GM12875 (cell line): ENCODE results near the gene ZBTB46.
A peak's percentile ranks its signal among the peaks of the same experiment; 100 is the strongest.

Experiments
- H3K4me3 ChIP-seq: one replicate; pipeline ENCODE4 v1.5.1; 2011; ENCODE audit warnings: low read depth, low read length, control low read depth
- TF ChIP-seq, protein P1 (sequence below): IDR thresholded peaks from 2 replicates; pipeline ENCODE4 v1.5.1; 2011; ENCODE audit warnings: low read depth, mild to moderate bottlenecking, control low read depth, inconsistent platforms, low read length, moderate library complexity, borderline replicate concordance; ENCODE audit not compliant: insufficient read depth

Gene ZBTB46

DNA sequence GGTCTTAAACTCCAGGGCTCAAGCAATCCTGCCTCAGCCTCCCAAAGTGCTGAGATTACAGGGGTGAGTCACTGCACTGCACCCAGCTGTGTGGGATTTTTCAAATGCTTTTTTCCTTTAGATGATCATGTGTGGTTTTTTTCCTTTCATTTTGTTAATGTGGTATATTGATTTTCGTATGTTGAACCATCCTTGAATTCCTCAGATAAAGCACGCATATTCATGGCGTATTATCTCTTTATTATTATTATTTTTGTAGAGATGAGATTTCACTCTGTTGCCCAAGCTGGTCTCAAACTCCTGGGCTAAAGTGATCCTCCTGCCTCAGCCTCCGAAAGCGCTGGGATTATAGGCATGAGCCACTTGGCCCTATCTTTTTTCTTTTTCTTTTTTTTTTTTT lies 116.2 kb downstream of the ZBTB46 start:
- TF ChIP-seq, protein P1, sequence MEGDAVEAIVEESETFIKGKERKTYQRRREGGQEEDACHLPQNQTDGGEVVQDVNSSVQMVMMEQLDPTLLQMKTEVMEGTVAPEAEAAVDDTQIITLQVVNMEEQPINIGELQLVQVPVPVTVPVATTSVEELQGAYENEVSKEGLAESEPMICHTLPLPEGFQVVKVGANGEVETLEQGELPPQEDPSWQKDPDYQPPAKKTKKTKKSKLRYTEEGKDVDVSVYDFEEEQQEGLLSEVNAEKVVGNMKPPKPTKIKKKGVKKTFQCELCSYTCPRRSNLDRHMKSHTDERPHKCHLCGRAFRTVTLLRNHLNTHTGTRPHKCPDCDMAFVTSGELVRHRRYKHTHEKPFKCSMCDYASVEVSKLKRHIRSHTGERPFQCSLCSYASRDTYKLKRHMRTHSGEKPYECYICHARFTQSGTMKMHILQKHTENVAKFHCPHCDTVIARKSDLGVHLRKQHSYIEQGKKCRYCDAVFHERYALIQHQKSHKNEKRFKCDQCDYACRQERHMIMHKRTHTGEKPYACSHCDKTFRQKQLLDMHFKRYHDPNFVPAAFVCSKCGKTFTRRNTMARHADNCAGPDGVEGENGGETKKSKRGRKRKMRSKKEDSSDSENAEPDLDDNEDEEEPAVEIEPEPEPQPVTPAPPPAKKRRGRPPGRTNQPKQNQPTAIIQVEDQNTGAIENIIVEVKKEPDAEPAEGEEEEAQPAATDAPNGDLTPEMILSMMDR = no peak

DNA sequence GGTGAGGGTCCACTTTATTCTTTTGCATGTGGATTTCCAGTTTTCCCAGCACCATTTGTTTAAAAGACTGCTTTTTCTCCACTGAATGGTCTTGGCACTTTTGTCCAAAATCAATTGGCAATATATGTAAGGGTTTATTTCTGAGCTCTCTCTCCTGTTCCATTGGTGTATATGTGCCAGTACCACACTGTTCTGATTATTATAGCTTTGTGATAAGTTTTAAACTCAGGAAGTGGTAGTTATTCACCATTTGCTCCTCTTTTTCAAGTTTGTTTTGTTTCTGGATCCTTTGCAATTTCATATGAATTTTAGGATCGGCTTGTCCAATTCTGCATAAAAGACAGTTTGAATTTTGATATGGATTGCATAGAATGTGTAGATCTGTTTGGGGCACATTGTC lies 118.9 kb downstream of the ZBTB46 start:
- TF ChIP-seq, protein P1 = no peak
- no peak overlapping the region for H3K4me3 ChIP-seq

More for the DNA sequence above, 116.2 kb downstream of the ZBTB46 start:
- no peak overlapping the region for H3K4me3 ChIP-seq

DNA sequence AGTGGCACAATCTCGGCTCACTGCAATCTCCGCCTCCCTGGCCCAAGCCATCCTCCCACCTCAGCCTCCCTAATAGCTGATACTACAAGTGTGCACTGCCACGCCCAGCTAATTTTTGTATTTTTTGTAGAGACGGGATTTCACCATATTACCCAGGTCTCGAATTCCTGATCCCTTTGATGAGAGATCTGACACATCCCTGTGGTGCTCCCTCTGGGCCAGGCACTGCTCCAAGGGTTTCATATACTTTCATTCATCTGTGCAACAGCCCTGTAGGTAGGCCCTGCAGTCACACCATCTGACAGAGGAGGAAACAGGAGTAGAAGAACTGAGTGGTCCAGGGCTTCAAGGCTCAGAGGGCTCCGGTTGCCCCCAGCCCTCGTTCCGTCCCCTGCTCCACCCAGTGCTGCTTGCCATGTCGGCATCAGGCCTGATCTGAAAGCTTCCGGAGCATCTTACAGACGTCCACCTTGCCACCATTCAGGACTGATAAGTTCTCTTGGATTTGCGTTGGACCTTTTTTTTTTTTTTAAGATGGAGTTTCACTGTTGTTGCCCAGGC lies 119.9 kb downstream of the ZBTB46 start:
- H3K4me3 ChIP-seq = no peak overlapping the region
- TF ChIP-seq, protein P1 = no peak

- H3K4me3 ChIP-seq = peak overlapping the region; percentile 77
Observed at GRCh38 chr20:63709149-63709527, 121.9 kb downstream of the ZBTB46 start.

GRCh38 chr20:63708301-63709148 lies 122.5 kb downstream of the ZBTB46 start:
- TF ChIP-seq, protein P1 = no peak
- H3K4me3 ChIP-seq = peak overlapping the region; percentile 77

More at GRCh38 chr20:63709149-63709527, 121.9 kb downstream of the ZBTB46 start:
- TF ChIP-seq, protein P1 = no peak

DNA sequence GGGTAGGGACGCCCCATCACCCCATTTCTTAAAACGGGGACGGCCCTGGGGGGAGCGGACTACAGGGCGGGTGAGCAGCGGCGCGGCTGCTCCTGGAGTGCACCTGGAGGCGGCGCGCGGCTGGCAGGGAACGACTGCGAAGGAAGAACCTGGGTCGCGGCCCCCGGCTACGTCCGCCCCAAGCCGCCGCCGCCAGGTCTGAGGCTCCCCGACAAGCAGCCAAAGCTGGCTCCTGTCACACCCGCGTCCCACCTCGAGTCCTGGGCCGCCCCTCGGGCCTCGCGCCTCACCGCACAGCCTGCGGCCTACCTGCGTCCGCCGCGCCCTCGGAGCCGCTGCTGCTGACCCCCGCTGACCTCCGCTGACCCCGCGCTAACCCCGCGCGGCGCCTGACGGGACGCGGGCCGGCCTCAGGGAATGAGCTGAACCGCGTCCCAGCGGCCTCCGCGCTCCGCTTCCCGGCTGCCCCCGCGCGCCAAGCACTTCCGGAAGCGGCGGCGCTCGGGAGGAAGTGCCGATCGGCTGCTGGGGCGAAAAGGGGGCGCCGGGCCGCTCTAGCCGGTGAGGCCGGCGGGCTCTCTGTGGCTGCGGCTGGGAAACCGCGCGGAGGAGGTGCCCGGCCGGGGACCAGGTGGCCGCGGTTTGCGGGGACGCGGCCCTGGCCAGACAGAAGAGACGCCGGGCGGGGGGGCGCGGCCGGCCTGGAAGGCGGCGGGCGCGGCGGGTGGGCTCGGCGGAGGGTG lies 123.3 kb downstream of the ZBTB46 start, which contains the start of the genes ARFRP1 and ZGPAT:
Gene ARFRP1, minus strand, starts transcription at position 419 of the 743 bp plus-strand sequence. CDS start 885 bp downstream, outside the sequence.
Gene ZGPAT, plus strand, starts transcription at position 482 of the 743 bp plus-strand sequence. CDS start 542 bp downstream, outside the sequence.
- TF ChIP-seq, protein P1 = no peak
- H3K4me3 ChIP-seq = peak within 1 kb of the TSS; percentile 77
